ENCODE results near the gene PIP5K1C.

DNA sequence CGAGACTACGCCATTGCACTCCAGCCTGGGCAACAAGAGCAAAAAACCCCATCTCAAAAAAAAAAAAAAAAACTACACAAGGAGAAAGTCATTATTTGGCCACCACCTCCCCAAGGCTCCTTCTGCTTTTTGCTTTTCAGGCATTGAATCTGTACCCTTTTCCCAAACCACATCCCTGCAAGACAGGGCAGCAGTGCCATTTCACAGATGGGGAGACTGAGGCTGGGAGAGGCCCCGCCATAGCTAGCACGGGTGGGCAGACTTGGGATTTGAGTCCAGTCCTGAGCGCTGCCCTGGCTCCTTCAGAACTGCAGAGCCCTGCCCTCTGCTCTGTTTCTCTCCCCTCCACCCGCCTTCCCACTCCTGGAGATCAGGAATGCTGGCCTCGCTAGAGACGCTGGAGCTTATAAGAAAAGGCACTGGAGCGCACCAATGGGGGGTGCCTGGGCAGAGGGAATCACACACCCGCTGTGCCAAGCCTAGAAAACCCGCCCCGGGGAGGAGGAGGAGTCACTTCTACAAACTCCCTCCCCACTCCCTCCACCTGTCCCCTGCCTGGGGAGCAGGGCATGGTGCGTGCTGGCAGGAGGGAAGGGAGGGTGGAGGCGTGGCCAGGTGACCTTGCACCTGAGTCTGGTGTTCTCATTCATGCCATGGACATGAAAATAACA, 25.5 kb upstream of the PIP5K1C start:
- TF ChIP-seq FOSL1 (tag; conservative IDR thresholded peaks at IDR 0.05) (no peak), BHLHE40 (IDR thresholded peaks at IDR 0.05; ENCODE audit: low read length) (no peak), RAD51 (IDR thresholded peaks at IDR 0.05; ENCODE audit: borderline replicate concordance, low read depth) (no peak), ZNF24 (IDR thresholded peaks at IDR 0.05) (no peak), FOXK1 (CRISPR knock-in tag; IDR thresholded peaks at IDR 0.05; ENCODE audit: borderline replicate concordance) (no peak), CC2D1A (IDR thresholded peaks at IDR 0.05) (no peak), SETDB1 (IDR thresholded peaks at IDR 0.05; ENCODE audit: low read length) (no peak)
- TF ChIP-seq, protein P1, sequence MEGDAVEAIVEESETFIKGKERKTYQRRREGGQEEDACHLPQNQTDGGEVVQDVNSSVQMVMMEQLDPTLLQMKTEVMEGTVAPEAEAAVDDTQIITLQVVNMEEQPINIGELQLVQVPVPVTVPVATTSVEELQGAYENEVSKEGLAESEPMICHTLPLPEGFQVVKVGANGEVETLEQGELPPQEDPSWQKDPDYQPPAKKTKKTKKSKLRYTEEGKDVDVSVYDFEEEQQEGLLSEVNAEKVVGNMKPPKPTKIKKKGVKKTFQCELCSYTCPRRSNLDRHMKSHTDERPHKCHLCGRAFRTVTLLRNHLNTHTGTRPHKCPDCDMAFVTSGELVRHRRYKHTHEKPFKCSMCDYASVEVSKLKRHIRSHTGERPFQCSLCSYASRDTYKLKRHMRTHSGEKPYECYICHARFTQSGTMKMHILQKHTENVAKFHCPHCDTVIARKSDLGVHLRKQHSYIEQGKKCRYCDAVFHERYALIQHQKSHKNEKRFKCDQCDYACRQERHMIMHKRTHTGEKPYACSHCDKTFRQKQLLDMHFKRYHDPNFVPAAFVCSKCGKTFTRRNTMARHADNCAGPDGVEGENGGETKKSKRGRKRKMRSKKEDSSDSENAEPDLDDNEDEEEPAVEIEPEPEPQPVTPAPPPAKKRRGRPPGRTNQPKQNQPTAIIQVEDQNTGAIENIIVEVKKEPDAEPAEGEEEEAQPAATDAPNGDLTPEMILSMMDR (IDR thresholded peaks at IDR 0.05 in 2 of 3, conservative IDR thresholded peaks at IDR 0.05 in 1 of 3; ENCODE audit: insufficient read depth in 2 of 3, low read depth in 1 of 3, low read length in 3 of 3), result no peak
- TF ChIP-seq, protein P2, sequence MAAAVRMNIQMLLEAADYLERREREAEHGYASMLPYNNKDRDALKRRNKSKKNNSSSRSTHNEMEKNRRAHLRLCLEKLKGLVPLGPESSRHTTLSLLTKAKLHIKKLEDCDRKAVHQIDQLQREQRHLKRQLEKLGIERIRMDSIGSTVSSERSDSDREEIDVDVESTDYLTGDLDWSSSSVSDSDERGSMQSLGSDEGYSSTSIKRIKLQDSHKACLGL (CRISPR knock-in tag; IDR thresholded peaks at IDR 0.05; ENCODE audit: borderline replicate concordance, poor library complexity, severe bottlenecking), result no peak
